Heart left ventricle (tissue), 16 donors: ENCODE data around the gene XPO6. TPM values are rescaled to one million over a fixed set of nuclear protein-coding genes. Genes with fewer than 3 reads are reported as not detected.

Source experiments
- ATAC-seq, 4 donors: fragments of 200-7000 bp; cut with Tn5 transposase; one replicate each; pipeline ENCODE4 v1.9.1; 2020 to 2022; ENCODE audit warnings: moderate library complexity in 4 of 4, mild to moderate bottlenecking in 3 of 4, moderate number of reproducible peaks in 1 of 4
- DNase-seq, 5 donors: peaks; one replicate each; pipeline ENCODE4 v3.0.0-alpha.2; 2020
- H3K27ac ChIP-seq, 12 donors: fragments of 200-600 bp; sonication (generic) in 4 of 12; one replicate each; pipeline versions ENCODE4 v1.5.0 to v1.8.0; 2016 to 2022; ENCODE audit warnings: mild to moderate bottlenecking in 2 of 12
- H3K27me3 ChIP-seq, 9 donors: fragments of 200-600 bp; sonication (generic) in 2 of 9; one replicate each; pipeline versions ENCODE4 v1.5.1 to v1.8.0; 2016 to 2022; ENCODE audit warnings: mild to moderate bottlenecking in 3 of 9
- H3K36me3 ChIP-seq, 9 donors: fragments of 200-600 bp; sonication (generic) in 2 of 9; one replicate each; pipeline versions ENCODE4 v1.5.0 to v1.8.0; 2018 to 2022; ENCODE audit warnings: mild to moderate bottlenecking in 2 of 9
- H3K4me1 ChIP-seq, 12 donors: fragments of 200-600 bp; sonication (generic) in 4 of 12; one replicate each; pipeline versions ENCODE4 v1.5.0 to v1.8.0; 2016 to 2022; ENCODE audit warnings: mild to moderate bottlenecking in 3 of 12
- H3K4me3 ChIP-seq, 12 donors: fragments of 200-600 bp; sonication (generic) in 4 of 12; one replicate each; pipeline versions ENCODE4 v1.5.0 to v1.8.0; 2017 to 2022; ENCODE audit warnings: mild to moderate bottlenecking in 9 of 12, moderate library complexity in 4 of 12
- H3K9me3 ChIP-seq, 12 donors: fragments of 200-600 bp; sonication (generic) in 4 of 12; one replicate each; pipeline versions ENCODE4 v1.5.0 to v1.8.0; 2016 to 2022; ENCODE audit warnings: mild to moderate bottlenecking in 1 of 12
- CTCF ChIP-seq, 12 donors: fragments of 200-600 bp; sonication (generic) in 4 of 12; IDR thresholded peaks; one replicate each; pipeline versions ENCODE4 v1.5.0 to v1.8.0; 2018 to 2022; ENCODE audit warnings: antibody characterized with exemption in 12 of 12, mild to moderate bottlenecking in 5 of 12
- POLR2A ChIP-seq, 2 donors: fragments of 450-650 bp; IDR thresholded peaks; one replicate each; pipeline ENCODE4 v1.6.1; 2017; ENCODE audit warnings: antibody characterized with exemption in 2 of 2, mild to moderate bottlenecking in 2 of 2, moderate library complexity in 2 of 2
- WGBS, 4 donors: extraction: QIAGEN DNeasy Blood & Tissue Kit in 2 of 4; methylation state at CpG; one replicate each; pipeline versions ENCODE4 v1.1.5 to v1.1.7; 2013 to 2018; 5-methylcytosine and 5-hydroxymethylcytosine counted together
- intact Hi-C, 10 donors: fragments of 100-400 bp; cut with DNase I; formaldehyde crosslinking; loops; one replicate each; pipeline versions ENCODE4 v1.11.1 to v1.14.2; 2022
- polyA plus RNA-seq, 2 donors: library from polyadenylated mRNA; stranded (reverse); fragments of 200-250 nt; gene quantifications; one replicate each; pipeline ENCODE4 v1.2.3, GENCODE V29; 2013
- total RNA-seq, 9 donors: library from RNA; depleted of rRNA in 2 of 9; stranded (reverse); fragments of >200 nt in 2 of 9; fragmentation: NEBNext Ultra II Directional in 3 of 9; extraction: Animal tissue kit (Norgen Biotek cat#: 25700) in 3 of 9; gene quantifications; one replicate each; pipeline versions ENCODE4 v1.1.0 to v1.2.4, GENCODE V29; 2016 to 2023
- donor health status: ischemic (EF 13 %, LVEDD 7.1; RV severe dilation, severe dysfunction).
- donor health status: healthy with polysubstance abuse.
- donor health status: DM: no; HTN: yes; CAD: no.
- donor health status: DM: no; HTN: no; CAD: no.
- donor health status: ischemic (EF 25% LVEDD 6.9; RV normal size, moderate dysfunction).
- donor health status: ischemic (EF 25% LVEDD 5.7; RV mildly dilated, moderate dysfunction).
- donor health status: healthy.
- donor health status: DM: yes; HTN: yes; CAD: no.
- donor health status: ischemic (EF 35%, LVEDD 5.7; RV mildly dilated, moderate dysfunction).
- donor health status: nonischemic (EF 11% LVEDD 7.7; RV severe dilation, severe dysfunction).
- donor health status: DM: yes; HTN: yes; CAD: no.
- donor health status: PGD.
- donor health status: ischemic (EF 29% LVEDD 5.4; RV normal size, mild dysfunction).
- donor health status: nonischemic (EF 23%, LVEDD 6.1; RV moderate dilation, normal function).

XPO6 gene
- total and polyA plus RNA-seq, 11 donors = 19.8 to 78.0 (median 33.0) TPM

DNA sequence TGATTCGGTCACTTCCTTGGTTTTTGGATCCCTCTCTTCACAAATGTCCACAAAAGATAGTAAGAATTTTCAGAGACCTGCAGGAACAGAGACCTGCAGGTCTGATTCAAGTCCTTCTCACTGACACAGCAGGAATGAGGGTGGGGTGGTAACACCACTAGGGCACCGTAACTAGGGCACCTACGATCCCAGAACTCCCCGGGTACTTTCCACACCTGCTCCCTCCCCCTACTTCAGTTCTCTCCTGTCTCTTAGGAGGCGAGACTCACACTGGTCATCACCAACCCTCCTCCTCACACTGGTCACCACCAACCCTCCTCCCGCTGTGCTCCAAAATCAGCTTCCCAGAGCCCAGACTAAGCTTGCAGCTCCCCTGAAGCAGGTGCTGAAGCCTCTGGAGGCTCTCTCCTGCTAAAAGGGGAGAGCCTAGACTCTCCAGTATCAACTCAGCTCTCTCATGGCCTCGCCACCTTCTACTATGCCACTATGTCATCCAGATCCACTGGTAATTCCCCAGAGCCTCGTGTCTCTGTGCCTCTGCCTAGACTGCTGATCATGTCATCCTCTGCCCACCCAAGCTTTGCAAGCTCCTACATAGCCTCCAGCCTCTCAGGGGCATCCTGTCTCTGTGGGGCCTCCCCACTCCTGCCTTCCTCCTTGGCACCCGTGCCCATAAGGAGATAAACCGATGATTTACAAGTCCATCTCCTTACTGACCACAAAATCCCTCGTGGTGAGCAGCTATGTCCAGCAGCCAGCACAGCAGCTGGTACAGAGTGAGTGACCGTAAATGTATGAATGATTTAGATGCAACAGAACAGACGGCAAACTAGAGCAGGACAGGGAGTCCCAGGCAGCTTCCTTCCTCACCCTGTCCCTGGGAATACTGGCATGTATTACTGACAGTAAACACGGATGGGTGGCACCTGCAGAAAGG, 84.8 kb downstream of the XPO6 start:
- H3K36me3 ChIP-seq = peaks cover 0 to 100% (median 94%) of the 10 kb centered on the region in 9 donors
- no peak overlapping the region for H3K4me3 ChIP-seq
- H3K27ac ChIP-seq = no peak overlapping the region
- peaks cover 0 to 12% (median 0%) of the 10 kb centered on the region in 12 donors for H3K4me1 ChIP-seq
- ATAC-seq (no peak), DNase-seq (no peak)
- WGBS, 4 donors = 91 to 97% (median 94%) methylated on average over 14 of the region's 14 CpGs
- intact Hi-C loops = no loop called here
- H3K27me3 ChIP-seq = no peaks in the 10 kb centered on the region
- H3K9me3 ChIP-seq = no peaks in the 10 kb centered on the region
- TF ChIP-seq CTCF (IDR thresholded peaks at IDR 0.05) (no peak), POLR2A (IDR thresholded peaks at IDR 0.05) (no peak)

DNA sequence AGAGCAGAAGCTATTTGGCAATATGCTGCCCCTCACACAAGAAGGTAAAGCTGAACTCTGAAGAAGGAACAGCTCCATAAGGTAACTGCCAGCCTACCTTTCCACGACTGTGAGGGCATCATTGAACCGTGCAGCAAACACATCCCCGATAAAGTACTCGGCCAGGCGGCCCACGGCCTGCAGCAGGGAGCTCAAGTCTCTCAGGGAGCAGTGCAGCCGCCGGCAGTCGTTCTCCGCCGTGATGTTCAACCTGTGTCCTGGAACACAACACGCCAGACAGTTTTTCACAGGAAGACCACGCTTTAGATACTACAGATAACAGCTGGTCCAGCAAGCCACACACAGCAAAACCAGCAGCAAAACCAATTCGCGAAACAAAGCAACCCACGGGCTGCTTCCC, 86.2 kb downstream of the XPO6 start:
- WGBS, 4 donors = 92 to 96% (median 95%) methylated on average over 16 of the region's 16 CpGs
- peaks cover 0 to 2% (median 0%) of the 10 kb centered on the region in 12 donors for H3K4me1 ChIP-seq
- no peaks in the 10 kb centered on the region for H3K27me3 ChIP-seq
- ATAC-seq (no peak), DNase-seq (no peak)
- no peak overlapping the region for H3K4me3 ChIP-seq
- H3K27ac ChIP-seq = no peak overlapping the region
- H3K9me3 ChIP-seq = no peaks in the 10 kb centered on the region
- intact Hi-C loops = no loop called here
- peaks cover 0 to 100% (median 94%) of the 10 kb centered on the region in 9 donors for H3K36me3 ChIP-seq
- TF ChIP-seq CTCF (IDR thresholded peaks at IDR 0.05) (no peak), POLR2A (IDR thresholded peaks at IDR 0.05) (no peak)

DNA sequence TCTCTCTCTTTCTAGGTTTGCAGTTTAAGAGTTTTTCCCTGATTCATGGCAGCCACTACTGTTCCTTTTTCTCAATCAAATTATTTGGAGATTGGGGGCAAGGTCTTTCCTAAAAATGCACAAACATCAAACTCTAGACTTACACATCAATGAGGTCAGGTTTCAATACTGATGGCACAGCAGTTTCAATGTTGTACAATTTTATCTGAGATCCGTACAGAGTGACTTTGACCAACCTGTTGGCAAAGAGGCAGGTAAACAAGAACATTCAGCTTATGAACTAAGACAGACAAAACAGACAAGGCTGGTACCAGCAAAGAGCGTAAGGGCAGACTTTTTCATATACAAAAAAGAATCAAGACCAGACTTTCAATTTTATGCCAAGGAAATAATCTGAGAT, 90.2 kb downstream of the XPO6 start:
- H3K4me1 ChIP-seq = no peaks in the 10 kb centered on the region
- no peak overlapping the region for H3K4me3 ChIP-seq
- H3K27ac ChIP-seq = no peak overlapping the region
- 93 to 98% (median 94%) methylated on average over 2 of the region's 2 CpGs for WGBS, 4 donors
- H3K27me3 ChIP-seq = no peaks in the 10 kb centered on the region
- no peak for ATAC-seq
- no peaks in the 10 kb centered on the region for H3K9me3 ChIP-seq
- no peak for TF ChIP-seq POLR2A (IDR thresholded peaks at IDR 0.05)
- TF ChIP-seq CTCF (IDR thresholded peaks at IDR 0.05) = no peak
- peaks cover 0 to 100% (median 96%) of the 10 kb centered on the region in 9 donors for H3K36me3 ChIP-seq
- intact Hi-C loops = no loop called here
- DNase-seq = no peak

DNA sequence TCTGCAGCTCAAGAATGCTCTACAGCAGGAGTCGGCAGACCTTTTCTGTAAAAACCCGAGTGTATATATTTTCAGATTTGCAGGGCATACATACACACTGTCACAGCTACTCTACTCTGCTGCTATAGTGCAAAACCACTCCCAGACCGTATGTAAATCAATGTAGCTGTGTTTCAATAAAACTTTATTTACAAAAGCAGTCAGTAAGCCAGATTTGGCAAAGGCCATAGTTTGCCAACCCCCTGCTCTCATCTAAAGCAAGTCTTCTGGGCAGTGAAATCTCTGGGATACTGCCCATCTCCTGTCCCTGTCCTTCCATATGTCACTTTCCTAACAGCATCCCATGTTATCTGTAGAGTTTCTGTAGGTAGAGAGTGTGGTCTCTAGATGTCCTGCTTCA, 91.0 kb downstream of the XPO6 start:
- intact Hi-C loops = no loop called here
- Histone ChIP-seq H3K36me3 (peaks cover 0 to 100% (median 96%) of the 10 kb centered on the region in 9 donors), H3K9me3 (no peaks in the 10 kb centered on the region), H3K4me3 (no peak overlapping the region), H3K4me1 (no peaks in the 10 kb centered on the region), H3K27me3 (no peaks in the 10 kb centered on the region), H3K27ac (no peak overlapping the region)
- TF ChIP-seq POLR2A (IDR thresholded peaks at IDR 0.05) = no peak
- TF ChIP-seq CTCF (IDR thresholded peaks at IDR 0.05) = no peak
- DNase-seq = no peak
- no peak for ATAC-seq
- 80 to 90% (median 84%) methylated on average over 3 of the region's 3 CpGs for WGBS, 4 donors
